Liver (tissue), 10 donors: ENCODE data around the gene S100Z. TPM values are rescaled to one million over a fixed set of nuclear protein-coding genes. Genes with fewer than 3 reads are reported as not detected.

ENCODE experiments used
- DNase-seq: peaks from one replicate; pipeline ENCODE4 v3.0.0-alpha.2; 2017; ENCODE audit warnings: low spot score
- H3K27ac ChIP-seq, 2 donors: one replicate each; pipeline ENCODE4 v1.7.0; 2013; ENCODE audit warnings: inconsistent platforms in 2 of 2, low read length in 2 of 2, control low read depth in 1 of 2, low read depth in 1 of 2, mild to moderate bottlenecking in 1 of 2
- H3K27me3 ChIP-seq, 4 donors: one replicate each; pipeline versions ENCODE4 v1.6.1 to v1.7.0; 2013; ENCODE audit warnings: low read length in 3 of 4, inconsistent platforms in 1 of 4, mild to moderate bottlenecking in 1 of 4, moderate library complexity in 1 of 4; ENCODE audit not compliant: control insufficient read depth in 4 of 4, insufficient read depth in 4 of 4
- H3K36me3 ChIP-seq, 4 donors: one replicate each; pipeline versions ENCODE4 v1.6.1 to v1.7.0; 2013; ENCODE audit warnings: low read length in 3 of 4, mild to moderate bottlenecking in 3 of 4, low read depth in 1 of 4, moderate library complexity in 1 of 4; ENCODE audit not compliant: control insufficient read depth in 4 of 4, insufficient read depth in 3 of 4
- H3K4me1 ChIP-seq, 4 donors: one replicate each; pipeline versions ENCODE4 v1.6.1 to v1.7.0; 2013; ENCODE audit warnings: low read length in 3 of 4, mild to moderate bottlenecking in 3 of 4, moderate library complexity in 1 of 4; ENCODE audit not compliant: control insufficient read depth in 4 of 4, insufficient read depth in 4 of 4
- H3K4me3 ChIP-seq, 3 donors: one replicate each; pipeline versions ENCODE4 v1.6.1 to v1.7.0; 2013; ENCODE audit warnings: low read length in 3 of 3, control low read depth in 1 of 3, low read depth in 1 of 3, mild to moderate bottlenecking in 1 of 3
- H3K9ac ChIP-seq, 2 donors: one replicate each; pipeline ENCODE4 v1.7.0; 2013; ENCODE audit warnings: low read length in 2 of 2, mild to moderate bottlenecking in 2 of 2, moderate library complexity in 2 of 2, control low read depth in 1 of 2, low read depth in 1 of 2
- H3K9me3 ChIP-seq, 4 donors: one replicate each; pipeline versions ENCODE4 v1.6.1 to v1.7.0; 2013; ENCODE audit warnings: low read length in 3 of 4; ENCODE audit not compliant: control insufficient read depth in 4 of 4
- GABPA ChIP-seq, 2 donors: IDR thresholded peaks in 1 of 2; conservative IDR thresholded peaks in 1 of 2; 2 replicates each; pipeline ENCODE4 v1.6.1; 2016; ENCODE audit warnings: antibody characterized with exemption in 2 of 2, mild to moderate bottlenecking in 1 of 2, moderate library complexity in 1 of 2
- HNF4G ChIP-seq: IDR thresholded peaks from 2 replicates; pipeline ENCODE4 v1.6.1; 2016; ENCODE audit warnings: antibody characterized with exemption
- REST ChIP-seq: IDR thresholded peaks from 2 replicates; pipeline ENCODE4 v1.6.1; 2016; ENCODE audit warnings: antibody characterized with exemption, mild to moderate bottlenecking
- WGBS: extraction: QIAGEN DNeasy Blood & Tissue Kit; methylation state at CpG from one replicate; pipeline ENCODE4 v1.1.7; 2013; 5-methylcytosine and 5-hydroxymethylcytosine counted together
- polyA plus RNA-seq, 2 donors: library from polyadenylated mRNA; stranded (reverse) in 1 of 2; unstranded in 1 of 2; fragments of 200-250 nt in 1 of 2; fragments of >200 nt in 1 of 2; fragmentation: Nextera tagmentation in 1 of 2; extraction: Ambion mirVana in 1 of 2; gene quantifications; one replicate each; pipeline versions ENCODE4 v1.2.1 to v1.2.3, GENCODE V29; 2013 to 2015
- small RNA-seq: library from RNA; depleted of rRNA; stranded (forward); fragments of <200 nt; gene quantifications from one replicate; pipeline ENCODE3, GENCODE V24; 2014
- total RNA-seq, 2 donors: library from RNA; depleted of rRNA; stranded (reverse); fragments of >200 nt; gene quantifications; one replicate each; pipeline ENCODE4 v1.2.3, GENCODE V29; 2014
- donor health status: healthy.
- donor health status: healthy.
- donor health status: healthy.
- donor health status: healthy.
- donor health status: healthy.

The S100Z gene
- total and polyA plus RNA-seq, 4 donors, result 0.05 to 0.33 (median 0.33) TPM; not detected in 1

GRCh38 chr5:76964060-76964459 is 114.2 kb downstream of the S100Z start:
- no peak for TF ChIP-seq GABPA (IDR thresholded peaks at IDR 0.05 in 1 of 2, conservative IDR thresholded peaks at IDR 0.05 in 1 of 2)
- TF ChIP-seq HNF4G, result no peak
- TF ChIP-seq REST, result no peak
- no peaks in the 10 kb centered on the region for H3K4me1 ChIP-seq
- no peak overlapping the region for H3K27ac ChIP-seq
- no peak overlapping the region for H3K4me3 ChIP-seq
- H3K9me3 ChIP-seq, result no peaks in the 10 kb centered on the region
- 70% methylated on average over 2 of the region's 2 CpGs for WGBS
- DNase-seq, result no peak
- no peaks in the 10 kb centered on the region for H3K36me3 ChIP-seq
- no peaks in the 10 kb centered on the region for H3K27me3 ChIP-seq
- H3K9ac ChIP-seq, result no peak overlapping the region

Small RNAs within 50 kb of the gene (small RNA-seq; reads per million reads assigned to genes)
- gene RN7SL208P (not detected), gene RNU6ATAC36P (not detected)

Other genes with a start within 250 kb of the S100Z start
- 1 to 10 TPM in 1 of 2 donors, under 1 TPM in 1; 0.08 to 1.0 TPM for gene F2RL2, start 226.6 kb upstream of the S100Z start, total RNA-seq
- 1 to 10 TPM in 1 of 2 donors, under 1 TPM in 1; 0.54 to 1.3 TPM for gene F2RL2, start 226.6 kb upstream of the S100Z start, polyA plus RNA-seq
- gene F2R, start 133.9 kb upstream of the S100Z start, total RNA-seq, result 10 to 100 TPM in 1 of 2 donors, 1 to 10 TPM in 1; 9.0 to 18.7 TPM
- gene F2R, start 133.9 kb upstream of the S100Z start, polyA plus RNA-seq, result 10 to 100 TPM in 1 of 2 donors, 1 to 10 TPM in 1; 5.9 to 10.0 TPM
- gene F2RL1, start 31.0 kb upstream of the S100Z start, total RNA-seq, result 1 to 10 TPM; 3.1 to 3.8 TPM
- 1 to 10 TPM; 7.7 to 8.9 TPM for gene F2RL1, start 31.0 kb upstream of the S100Z start, polyA plus RNA-seq
- gene CRHBP, start 103.0 kb downstream of the S100Z start, total RNA-seq, result 100 to 1,000 TPM in 1 of 2 donors, 10 to 100 TPM in 1; 77.4 to 159 TPM
- gene CRHBP, start 103.0 kb downstream of the S100Z start, polyA plus RNA-seq, result 100 to 1,000 TPM in 1 of 2 donors, 10 to 100 TPM in 1; 37.3 to 106 TPM
- 10 to 100 TPM; 14.6 to 16.7 TPM for gene AGGF1, start 180.4 kb downstream of the S100Z start, total RNA-seq
- 10 to 100 TPM in 1 of 2 donors, 1 to 10 TPM in 1; 7.2 to 15.6 TPM for gene AGGF1, start 180.4 kb downstream of the S100Z start, polyA plus RNA-seq
- 1 to 10 TPM; 2.1 to 2.8 TPM for gene ZBED3, start 237.3 kb downstream of the S100Z start, total RNA-seq
- 1 to 10 TPM; 5.2 TPM for gene ZBED3, start 237.3 kb downstream of the S100Z start, polyA plus RNA-seq